Measurements from ENCODE around the gene TTF2. TPM values are rescaled to one million over a fixed set of nuclear protein-coding genes. Genes with fewer than 3 reads are reported as not detected.

Gene TTF2
- total RNA-seq, 1 donor from 2014 or later: 12.3 TPM

DNA sequence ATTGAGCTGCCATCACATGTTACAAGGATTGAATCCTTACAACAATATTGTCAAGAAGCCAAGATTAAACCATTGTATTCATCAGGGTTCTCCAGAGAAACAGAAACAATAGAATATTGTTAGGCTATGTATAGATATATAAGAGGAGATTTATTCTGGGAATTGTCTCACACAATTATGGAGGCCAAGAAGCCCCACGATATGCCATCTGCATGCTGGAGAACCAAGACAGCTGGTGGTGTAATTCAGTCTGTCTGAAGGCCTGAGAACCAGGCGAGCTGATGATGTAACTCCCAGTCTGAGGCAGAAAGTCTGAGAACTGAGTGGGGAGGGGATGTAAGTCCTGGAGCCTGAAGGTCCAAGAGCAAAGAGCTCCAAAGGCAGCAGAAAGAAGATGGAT is 14.5 kb upstream of the TTF2 start:
- DNase-seq (ENCODE audit: low read depth in 2 of 2): peak in 1 of 2 donors; percentile 69

DNA sequence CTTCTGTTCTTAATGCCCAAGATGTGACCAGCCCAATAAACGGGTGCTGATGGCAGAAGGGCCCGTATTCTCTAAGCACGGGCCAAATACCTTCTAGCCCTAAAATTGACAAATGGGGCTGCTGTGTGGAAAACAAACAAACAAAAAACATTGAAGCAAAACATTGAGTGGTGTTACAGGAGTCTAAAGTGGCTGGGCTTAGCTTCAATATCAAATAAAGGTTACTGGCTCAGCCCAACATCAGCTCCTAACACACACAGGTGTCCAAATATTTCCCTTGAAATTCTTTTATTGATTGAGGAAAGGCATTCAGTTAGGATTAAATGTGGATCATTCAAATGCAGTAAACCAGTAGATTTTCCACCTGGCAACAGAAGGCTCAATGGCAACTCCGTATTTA is 13.3 kb upstream of the TTF2 start:
- no peak for DNase-seq (ENCODE audit: low read depth in 2 of 2)

DNA sequence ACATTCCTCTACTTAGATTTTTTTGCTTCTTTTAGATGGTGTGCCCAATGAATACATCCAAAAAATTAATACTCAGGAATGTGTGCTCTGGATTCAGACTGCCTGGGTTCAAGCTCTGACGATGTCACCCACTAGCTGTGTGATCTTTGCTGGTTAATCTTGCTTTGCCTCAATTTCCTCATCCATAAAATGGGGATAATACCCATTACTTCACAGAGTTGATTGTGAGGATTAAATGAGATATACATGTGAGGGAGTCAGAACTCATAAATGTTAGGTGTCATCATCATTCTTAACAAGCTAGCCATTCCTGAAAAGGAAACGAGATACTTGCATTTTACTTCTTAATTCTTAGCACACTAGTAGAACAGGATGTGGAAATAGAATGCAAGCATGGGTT is 12.9 kb upstream of the TTF2 start:
- DNase-seq (ENCODE audit: low read depth in 2 of 2): no peak

DNA sequence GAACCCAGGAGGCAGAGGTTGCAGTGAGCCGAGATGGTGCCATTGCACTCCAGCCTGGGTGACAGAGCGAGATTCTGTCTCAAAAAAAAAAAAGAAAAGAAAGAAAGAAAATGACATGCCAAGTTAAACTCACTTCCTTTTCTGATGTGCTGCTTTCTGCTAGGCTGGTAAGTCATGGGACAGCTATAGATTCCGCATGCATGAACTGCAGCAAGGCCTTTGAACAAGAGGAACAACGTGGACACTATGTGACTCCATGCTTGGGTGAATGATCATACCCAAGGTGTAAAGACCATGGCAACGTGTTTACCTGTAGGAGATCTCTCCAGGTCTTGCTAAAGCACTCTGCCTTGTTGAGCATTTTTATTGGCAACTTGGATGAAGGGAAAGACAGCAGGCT is 10.3 kb upstream of the TTF2 start:
- no peak for DNase-seq (ENCODE audit: low read depth in 2 of 2)

DNA sequence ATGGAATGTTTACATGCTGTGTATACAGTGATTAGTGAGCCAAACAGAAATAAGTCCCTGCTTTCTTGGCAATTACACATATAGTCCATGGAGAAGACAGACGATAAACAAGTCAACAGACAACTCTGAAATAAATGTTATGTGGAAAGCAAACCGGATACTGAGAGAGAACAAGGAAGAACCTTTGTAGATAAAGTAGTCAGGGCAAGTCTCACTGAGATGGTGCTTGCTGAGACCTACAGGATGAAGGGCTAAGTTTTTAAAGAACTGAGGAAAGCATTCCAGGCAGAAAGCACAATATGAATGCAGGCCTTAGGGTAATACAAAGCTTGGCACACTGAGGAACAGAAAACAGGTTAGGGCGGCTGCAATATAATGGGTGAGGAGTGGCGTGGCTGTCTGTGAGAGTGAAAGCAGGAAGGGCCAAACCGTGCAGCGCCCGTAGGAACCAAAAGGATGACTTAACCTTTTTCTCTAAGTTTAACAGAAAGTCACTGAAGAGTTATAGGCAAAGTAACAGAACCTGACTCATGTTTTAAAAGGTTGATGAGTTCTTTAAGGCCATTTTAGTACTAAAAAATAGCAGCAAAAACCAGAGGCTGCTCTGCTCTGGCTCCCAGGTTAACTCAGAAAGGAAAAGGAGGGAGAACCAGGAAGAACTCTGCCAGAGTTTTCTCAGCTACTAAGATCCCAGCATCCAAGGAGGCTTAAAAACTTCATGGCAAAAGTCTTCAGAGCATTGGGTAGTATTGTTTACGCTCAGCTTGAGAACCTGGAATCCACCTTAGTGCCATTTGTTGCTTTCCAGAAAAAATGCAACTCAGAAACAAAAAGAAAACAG is 8.7 kb upstream of the TTF2 start:
- peak in 1 of 2 donors; percentile 38 for DNase-seq (ENCODE audit: low read depth in 2 of 2)

DNA sequence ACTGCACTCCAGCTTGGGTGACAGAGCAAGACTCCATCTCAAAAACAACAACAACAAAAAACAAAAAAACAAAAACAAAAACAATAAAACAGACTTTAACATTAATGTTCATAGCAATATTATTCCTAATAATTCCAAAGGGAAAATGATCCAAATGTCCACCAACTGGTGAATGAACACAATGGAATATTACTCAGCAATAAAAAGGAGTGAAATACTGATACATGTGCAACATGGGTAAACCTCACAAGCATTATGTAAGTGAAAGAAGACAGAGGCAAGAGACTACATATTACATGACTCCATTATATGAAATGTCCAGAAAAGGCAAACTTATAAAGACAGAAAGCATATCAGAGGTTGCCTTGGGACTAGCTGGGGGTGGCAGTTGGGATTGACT is 6.1 kb upstream of the TTF2 start:
- no peak for DNase-seq (ENCODE audit: low read depth in 2 of 2)

DNA sequence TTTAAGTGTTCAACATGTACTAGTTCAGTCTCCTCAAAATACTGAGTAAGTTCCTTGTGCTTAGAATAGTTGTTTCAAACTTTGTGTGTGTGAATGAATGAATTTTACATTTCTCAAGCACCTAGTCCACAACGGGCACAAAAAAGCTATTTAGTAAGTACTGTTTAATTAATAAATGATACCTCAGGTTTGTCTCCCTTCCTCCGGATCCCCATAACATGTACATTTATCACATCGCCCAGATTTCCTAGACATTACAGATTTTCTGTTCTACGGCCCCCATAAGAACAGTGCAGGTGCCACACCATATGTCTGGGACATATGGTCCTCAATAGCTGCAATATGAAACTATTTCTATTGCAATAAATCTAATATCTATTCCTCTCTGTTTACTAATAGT is 1.3 kb upstream of the TTF2 start:
- DNase-seq (ENCODE audit: low read depth in 2 of 2): no peak

DNA sequence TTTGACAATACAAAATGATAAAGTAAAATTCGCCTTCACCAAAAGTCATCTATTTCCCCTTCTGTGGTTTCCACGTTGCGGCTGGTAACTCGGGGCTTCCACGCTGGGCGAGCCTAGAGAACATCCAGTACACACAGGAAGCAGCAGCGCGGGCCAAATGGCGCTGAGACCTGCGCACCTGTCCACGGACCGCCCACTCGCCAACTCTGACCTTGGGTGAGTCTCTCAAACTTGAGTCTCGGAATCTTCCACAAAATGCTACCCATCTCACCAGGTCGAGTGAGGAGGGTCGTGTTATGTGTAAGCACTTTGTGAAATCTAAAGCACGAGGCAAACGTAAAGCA is 820 bp upstream of the TTF2 start:
- DNase-seq (ENCODE audit: low read depth in 2 of 2): peak in 1 of 2 donors; percentile 41

DNA sequence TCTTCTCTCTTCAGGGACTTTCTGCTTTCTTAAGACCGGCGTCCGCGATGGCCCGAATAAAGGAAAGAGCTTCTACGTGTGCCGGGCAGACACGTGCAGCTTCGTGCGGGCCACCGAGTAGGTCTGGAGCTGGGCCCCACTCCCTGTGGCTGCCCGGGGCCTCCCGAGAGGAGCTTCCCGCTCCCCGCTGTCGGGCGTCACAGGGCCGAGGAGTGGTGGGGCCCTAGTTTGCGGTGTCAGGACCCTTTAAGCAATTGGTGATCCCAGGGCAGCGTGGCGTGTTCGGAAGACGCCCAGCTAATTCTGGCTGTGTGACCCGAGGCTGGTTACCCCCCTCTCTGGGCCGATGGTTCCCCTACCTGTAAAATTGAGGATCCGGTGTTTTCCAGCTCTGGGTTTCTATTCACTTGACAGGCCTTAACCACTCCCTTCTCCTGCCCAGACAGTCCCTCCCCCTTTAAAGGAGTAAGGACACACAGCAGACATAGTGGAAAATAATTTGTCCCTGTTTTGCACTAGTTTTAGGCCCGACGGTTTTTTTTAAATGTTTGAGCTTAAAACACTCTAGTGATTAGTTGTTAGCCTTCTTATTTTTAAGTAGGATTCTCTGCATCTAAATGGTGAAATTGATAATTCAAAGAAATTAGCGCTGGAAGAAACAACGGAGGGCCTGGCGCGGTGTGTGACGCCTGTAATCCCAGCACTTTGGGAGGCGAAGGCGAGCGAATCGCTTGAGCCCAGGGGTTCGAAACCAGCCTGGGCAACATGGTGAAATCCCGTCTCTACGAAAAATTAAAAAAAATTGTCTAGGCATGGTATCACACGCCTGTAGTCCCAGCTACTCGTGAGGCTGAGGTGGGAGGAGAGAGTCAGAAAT is 553 bp downstream of the TTF2 start:
- DNase-seq (ENCODE audit: low read depth in 2 of 2): peak in 1 of 2 donors; percentile 48

DNA sequence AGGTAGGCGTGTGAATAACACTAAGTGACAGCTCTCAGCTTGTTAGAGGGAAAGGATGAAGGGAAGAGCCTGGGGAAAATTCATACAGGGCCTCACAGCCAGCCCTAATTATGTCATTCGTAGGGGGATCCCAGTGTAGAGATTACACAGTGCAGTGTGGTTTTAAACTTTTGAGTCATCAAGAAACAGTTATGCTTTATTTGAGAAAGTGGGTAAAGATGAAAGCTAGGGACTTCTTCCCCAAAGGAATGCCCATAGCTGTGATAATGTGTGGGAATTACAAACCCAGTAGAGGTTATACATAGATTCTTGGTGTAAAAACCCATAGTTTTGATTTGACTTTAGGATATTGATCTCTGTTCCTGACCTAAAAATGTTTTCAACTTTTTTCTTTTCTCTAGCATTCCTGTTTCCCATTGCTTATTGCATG is 1.9 kb downstream of the TTF2 start:
- DNase-seq (ENCODE audit: low read depth in 2 of 2): no peak

DNA sequence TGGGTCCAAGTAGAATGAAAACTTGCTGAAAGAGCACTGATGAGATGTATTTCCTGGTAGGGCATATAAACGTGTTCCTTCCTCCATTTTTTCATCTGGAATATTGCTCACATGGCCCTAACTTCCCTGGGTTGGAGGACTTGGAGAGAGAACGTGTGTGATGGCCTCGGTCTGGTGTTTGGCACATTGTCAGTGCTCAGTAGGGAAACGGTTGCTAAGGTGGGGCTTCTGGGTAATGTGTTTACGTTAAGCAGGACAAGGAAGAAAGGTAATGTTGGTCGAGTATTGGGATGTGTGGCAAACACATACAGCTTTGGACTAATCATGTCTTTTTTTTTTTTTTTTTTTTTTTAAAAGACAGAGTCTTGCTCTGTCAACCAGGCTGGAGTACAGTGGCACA is 6.2 kb downstream of the TTF2 start:
- no peak for DNase-seq (ENCODE audit: low read depth in 2 of 2)

DNA sequence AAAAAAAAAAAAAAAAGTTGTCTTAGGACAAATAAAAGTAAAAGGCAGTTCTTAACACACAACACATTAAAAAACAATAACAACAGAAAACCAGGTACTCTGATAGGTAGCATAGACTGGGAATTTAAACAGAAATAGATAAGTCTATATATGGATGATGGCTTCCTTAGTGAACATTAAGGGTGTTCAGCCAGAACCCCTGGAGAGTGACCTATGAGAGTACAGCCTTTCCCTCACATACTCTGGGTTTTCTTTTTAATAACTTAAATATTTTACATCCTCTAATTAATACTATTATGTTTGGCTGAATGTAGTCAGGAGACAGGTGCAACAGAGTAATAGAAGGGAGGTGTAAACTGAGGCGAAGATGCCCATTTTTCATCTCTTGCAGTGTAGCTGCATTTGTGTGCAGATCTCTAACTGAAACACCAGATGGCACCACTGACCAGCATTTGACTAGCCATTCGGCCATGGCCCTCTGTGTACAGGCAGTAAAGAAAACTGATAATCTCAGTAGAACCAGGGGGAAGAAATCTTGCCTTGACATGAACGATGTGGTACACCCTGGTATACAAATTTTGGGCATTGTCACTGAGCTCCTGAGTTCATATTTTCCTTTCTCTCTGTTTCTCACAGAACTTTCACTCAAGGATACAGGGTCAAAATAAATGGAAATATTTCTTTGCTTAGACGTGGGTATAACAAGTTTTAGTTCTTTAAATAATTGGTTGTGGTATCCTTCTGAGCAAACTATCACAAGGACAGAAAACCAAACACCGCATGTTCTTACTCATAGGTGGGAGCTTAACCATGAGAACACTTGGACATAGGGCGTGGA is 7.6 kb downstream of the TTF2 start:
- DNase-seq (ENCODE audit: low read depth in 2 of 2): peak; percentile 43 to 71

DNA sequence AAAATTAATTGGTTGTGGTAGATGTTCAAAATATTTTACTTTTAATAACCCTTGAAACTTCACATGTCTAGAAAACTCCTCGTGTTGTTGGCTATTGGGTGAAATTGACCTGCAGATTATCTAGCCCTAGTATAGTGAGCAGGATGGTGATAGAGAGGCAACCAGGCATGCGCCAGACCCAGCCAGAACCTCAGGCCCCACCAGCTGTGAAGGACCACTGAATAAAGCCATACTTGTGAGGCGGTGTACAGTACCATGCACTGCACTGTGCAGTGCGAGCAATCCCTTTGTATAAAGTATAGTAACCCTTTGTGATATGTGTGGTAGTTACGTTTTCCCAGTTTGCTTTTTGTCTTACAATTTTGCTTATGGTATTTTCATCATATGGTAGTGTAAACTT is 8.5 kb downstream of the TTF2 start:
- no peak for DNase-seq (ENCODE audit: low read depth in 2 of 2)

DNA sequence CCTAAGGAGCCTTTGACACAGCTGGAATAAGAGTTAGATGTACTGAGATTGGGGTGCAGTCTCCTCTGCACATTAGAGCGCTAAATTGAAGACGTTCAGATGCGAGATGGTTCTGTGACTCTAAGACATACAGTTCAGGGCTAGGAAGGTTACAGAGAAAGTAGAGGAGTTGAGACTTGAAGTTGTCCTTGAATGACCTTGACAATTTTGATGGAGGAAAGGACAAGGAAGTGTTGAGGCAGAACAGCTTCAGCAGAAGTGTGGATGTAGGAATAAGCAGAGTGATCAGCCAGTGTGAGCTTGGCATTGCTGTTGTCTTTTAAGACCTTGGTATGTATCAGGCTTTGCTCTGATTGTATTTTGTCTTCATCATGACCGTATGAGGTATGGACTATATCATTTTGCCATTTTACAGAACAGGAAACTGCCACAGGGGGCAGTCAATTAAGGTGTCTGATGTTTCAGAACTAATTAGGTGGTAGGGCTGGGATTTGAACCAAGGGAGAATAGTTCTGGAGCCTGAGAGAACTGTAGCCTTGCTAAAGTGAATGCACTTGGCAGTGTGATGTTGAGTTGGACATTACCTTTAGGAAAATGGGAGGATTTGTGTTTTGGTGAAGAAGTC is 9.2 kb downstream of the TTF2 start:
- no peak for DNase-seq (ENCODE audit: low read depth in 2 of 2)

DNA sequence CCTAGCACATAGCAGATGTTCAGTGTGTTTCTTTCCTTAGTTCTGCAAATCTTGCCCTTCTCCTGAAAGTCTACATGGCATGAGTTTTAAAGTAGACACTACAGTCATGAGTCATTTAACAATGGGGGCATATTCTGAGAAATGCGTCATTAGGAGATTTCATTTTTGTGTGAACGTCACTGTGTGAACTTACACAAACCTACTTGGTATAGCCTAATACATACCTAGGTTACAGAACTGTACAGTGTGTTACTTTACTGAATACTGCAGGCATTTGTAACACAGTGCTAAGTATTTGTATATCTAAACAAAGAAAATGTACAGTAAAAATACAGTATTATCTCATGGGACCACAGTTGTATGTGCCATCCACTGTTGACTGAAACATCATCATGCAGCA is 10.0 kb downstream of the TTF2 start:
- no peak for DNase-seq (ENCODE audit: low read depth in 2 of 2)

DNA sequence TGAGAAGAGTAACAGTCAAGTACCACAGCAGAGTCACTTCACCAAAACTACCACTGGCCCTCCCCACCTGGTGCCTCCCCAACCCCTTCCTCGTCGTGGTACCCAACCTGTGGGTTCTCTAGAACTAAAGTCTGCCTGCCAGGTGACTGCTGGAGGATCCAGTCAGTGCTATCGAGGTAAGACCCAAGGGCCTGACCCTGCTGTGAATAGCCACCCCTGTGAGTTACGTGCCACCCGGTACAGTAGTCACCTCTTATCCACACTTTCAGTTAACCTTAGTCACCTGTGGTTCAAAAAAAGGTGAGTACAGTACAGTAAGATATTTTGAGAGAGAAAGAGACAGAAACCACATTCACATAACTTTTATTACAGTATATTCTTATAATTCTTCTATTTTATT is 16.5 kb downstream of the TTF2 start:
- DNase-seq (ENCODE audit: low read depth in 2 of 2): no peak

DNA sequence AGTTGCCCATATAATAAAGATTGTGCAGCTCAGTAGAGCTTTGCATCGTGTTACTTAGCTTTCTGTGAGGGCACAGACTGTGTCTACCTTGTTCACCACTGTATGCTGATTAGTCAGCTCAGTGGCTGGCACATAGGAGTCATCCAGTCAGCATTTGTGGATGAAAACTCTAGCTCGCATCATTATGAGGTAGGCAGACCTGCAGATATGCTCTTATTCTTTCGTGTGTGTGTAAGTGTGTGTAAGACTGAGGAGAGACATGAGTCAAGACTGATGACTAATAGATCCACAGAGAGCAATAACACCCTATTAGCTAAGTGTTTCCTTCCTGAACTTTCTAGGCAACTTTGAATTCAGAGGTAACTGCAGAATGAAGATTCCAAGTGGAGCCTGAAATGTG is 17.1 kb downstream of the TTF2 start:
- DNase-seq (ENCODE audit: low read depth in 2 of 2): peak in 1 of 2 donors; percentile 87

DNA sequence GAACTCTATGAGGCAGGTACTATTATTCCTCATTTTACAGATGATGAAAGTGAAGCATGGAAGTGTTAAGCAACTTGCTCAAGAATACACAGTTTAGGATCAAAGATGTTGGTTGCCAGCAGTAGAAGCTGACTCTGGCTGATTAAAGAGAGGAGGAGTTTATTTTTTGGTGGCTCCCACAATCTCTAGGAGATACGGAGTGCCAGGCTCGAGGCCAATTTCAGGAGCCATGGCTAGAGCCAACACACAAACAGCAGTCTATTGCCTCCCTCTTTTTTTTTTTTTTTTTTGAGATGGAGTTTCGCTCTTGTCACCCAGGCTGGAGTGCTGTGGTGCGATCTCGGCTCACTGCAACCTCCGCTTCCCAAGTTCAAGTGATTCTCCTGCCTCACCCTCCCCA is 19.6 kb downstream of the TTF2 start:
- no peak for DNase-seq (ENCODE audit: low read depth in 2 of 2)

DNA sequence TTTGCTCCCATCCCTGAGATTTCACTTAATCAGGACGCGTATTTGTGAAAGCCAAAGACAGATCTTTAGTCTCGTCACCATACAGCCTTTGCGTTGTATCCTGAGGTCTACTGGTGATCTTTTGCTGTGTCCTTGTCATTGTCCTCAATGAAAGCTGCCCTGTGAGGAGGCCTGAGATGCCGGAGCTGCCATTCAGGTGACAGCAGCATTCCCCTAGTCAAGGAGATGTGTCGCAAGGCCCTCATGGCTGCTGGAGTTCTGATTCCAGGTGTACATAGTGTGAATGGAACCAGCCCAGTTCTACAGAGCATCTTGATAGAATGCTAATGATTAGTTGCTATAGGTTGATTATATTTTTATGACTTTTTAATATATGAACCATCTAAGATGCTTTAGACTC is 24.1 kb downstream of the TTF2 start:
- DNase-seq (ENCODE audit: low read depth in 2 of 2): no peak

DNA sequence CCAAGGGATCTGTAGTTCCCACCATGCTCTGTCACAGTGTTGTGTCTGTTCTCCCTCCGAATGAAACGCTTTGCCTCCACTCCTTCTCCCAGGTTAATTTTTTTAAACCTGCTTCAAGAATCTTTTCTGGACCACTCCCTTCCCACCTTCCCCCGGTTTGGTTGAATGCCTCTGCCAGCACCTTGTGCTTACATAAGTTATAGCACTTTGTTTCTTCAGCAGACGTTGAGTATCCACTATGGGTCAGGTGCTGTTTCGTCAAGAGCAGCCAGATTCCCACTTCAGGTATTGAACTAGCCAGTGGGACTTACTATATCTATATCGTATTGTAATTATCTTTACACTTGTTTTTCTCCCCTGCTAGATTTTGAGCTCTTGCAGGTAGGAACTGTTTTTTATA is 27.6 kb downstream of the TTF2 start:
- DNase-seq (ENCODE audit: low read depth in 2 of 2): no peak

DNA sequence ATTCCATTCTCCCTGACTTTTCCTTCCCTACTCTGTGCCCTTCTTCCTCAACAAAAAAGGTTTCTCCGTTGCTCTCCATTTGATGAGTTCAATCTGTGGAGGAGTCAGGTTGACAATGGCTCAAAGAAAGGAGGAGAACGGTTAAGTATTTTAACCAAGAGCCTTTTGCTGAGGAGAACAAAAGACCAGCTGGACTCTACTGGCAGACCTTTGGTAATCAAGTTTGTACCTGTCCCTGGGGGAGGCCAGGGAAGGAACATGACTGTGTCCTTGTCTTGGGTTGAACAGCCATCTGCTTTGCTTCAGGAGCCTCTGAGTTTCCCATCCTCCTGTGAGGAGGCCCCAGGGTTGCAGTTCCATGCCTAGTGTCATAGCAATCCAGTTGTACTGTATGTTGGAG is 29.9 kb downstream of the TTF2 start:
- DNase-seq (ENCODE audit: low read depth in 2 of 2): no peak

Data from dermis microvascular lymphatic vessel endothelial cell (primary cell).